Globus pallidus (tissue), 1 donor: ENCODE measurements around the gene CRISP2.
"Not testable (repeated sequence)": the region's sequence is repeated elsewhere in the genome, so short reads cannot be mapped to it uniquely, and the experiment has no call there.

Experiments
- DNase-seq: peaks from one replicate; pipeline ENCODE4 v3.0.0-alpha.2; 2015; ENCODE audit warnings: low spot score

The CRISP2 gene, protein sequence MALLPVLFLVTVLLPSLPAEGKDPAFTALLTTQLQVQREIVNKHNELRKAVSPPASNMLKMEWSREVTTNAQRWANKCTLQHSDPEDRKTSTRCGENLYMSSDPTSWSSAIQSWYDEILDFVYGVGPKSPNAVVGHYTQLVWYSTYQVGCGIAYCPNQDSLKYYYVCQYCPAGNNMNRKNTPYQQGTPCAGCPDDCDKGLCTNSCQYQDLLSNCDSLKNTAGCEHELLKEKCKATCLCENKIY

DNA sequence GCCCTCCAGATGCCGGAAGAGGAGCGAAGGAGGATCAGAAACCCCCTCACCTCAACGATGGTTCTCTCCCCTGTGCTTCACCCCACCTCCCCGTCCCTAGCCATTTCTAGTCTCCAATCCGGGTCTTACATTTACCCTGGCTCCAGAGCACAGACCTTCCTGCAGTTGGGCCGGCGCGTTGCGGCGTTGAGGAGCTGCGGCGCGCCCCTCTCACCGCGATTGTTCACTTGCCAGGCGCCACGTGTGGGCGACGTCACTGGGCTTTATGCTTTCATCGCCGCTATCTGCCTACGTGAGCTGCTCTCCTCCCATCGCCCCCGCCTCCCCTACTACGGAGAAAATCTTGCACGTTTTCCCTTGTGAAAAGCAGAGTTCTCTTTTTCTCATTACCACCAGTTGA, at the start of gene CRISP2:
CRISP2 (minus strand) TSS at position 198 of the 400 bp plus-strand sequence. CDS start 4,347 bp downstream, outside the sequence.
- no peak for DNase-seq

DNA sequence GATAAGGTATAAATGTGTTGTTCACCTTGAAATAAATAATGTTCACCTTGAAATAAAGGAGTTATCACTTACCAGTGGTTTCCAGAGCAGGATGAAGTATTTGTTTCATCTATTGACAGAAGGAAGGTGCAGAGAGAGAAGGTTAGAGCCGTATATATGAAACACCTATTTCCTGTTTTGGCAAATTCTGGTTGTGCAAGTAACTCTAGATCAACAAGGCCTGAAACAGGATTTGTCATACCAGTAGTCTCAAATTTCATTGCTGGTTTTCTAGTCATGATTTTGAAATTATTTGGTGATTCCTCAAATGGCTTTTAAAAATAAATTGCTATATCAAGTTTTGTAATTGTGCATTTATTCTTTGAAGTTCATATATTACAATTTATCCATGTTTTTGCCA, 30.9 kb upstream of the CRISP2 start, which contains the start of gene CRISP3:
CRISP3 (minus strand) TSS at position 130 of the 400 bp plus-strand sequence; CDS start at position 109, 21 bp downstream.
- DNase-seq: no peak

DNA sequence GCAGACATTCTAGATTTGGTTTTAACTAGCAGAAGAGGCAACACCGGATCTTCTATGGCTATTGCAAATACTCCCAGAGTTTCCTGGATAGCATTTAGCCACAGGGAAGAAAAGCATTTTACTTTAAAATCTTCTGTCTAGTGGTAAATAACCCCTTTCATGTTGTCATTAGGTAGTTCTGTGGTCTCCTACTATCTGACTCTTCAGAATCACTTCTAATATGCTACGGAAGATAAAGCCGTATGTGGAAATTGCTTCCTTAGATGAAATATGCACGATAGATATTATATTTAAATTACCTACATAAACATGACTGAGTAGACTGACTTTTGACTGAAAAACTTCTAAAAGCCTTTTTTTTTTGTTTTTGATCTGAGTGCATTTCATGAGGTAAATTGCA, 30.1 kb upstream of the CRISP2 start:
- DNase-seq: no peak

DNA sequence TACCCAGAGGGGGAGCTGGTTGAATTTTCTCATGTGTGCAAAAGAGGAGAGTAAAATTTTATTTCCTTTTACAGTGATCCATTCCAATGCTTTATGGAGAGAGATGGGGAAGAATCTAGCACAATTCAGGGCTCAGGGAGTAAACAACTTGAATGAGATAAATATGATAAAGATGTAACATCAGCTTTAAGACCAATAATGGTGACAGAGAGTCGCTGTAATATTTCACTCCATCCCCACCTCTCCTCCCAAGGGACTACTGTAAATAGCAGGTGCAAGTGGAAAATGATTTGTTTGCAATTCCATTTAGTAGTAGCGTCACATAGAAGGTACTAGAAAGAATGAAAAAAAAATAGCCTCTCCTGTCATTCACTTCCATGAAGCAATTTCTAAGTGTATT, 26.1 kb upstream of the CRISP2 start:
- no peak for DNase-seq

DNA sequence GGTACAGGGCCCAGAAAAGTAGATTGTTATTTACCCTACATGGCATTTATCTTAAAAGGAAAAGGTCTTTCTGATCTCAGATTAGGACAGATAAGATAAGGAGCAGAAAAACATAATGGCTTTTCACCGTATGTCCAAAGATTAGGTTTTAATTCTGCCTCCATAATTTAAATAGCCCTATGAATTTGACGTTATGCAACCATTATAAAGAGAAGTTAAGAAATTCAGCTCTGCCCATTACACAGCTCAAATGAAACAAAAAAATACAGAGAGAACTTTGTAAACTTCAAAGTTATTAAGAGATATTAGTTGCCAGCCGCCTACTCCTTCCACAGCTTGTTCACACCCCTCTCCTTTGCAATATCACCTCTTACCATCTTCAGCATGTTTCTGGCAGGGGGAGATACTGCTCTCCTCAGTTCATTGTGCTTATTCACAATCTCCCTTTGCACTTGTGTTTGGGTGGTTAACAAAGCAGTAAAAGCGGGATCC, 22.7 kb upstream of the CRISP2 start:
- DNase-seq: no peak

DNA sequence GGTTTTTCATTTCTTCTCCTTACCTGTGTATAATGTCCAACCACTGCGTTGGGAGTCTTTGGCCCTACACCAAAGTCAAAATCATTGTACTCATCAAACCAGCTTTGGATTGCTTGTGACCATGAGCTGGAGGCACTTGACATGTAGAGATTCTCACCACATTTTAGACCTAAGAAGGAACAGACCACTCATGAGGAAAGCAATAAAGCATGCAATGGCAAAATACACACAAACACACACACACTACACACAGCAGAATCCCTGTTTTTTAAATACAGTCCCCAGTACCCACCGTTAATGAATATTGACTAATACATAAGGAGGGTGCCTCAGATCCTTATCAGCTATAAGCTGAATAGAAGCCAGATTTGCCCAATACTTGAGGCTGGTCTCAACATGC, 20.3 kb upstream of the CRISP2 start:
- DNase-seq: no peak

DNA sequence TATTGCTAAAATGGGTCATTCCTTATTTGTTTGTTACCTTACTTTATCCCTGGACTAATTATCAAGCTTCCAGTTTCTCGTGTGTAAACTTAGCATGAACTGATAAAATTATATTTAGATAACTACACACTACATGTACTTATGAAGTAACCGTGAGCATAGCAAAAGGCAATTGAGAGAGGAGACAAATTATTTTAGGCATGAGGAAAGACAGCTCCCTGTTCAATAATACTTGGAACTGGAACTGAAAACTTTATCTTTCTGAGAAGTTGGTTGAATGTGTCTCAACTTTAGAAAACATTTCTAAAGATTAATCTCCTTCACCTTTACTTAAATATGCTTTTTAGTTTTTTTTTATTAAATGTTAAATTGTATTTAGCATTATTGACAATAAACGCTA, 19.4 kb upstream of the CRISP2 start:
- no peak for DNase-seq

DNA sequence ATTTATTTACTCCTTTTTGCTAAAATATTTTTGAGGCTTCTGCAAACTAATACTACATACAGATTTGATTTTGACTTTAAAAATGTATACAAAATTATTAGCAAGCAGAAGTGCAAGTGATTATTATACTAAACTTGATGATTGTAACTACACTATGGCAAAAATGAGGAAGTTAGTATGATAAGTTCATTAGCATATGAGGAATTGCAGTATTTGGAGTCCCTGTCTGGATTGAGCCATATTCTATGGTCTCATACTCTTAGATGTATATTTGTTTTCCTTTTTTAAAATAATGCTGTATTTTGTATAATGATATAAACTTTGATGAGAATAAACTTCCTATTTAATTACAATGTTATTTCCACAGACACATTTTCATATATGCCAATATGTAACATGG, 16.9 kb upstream of the CRISP2 start:
- DNase-seq: no peak

DNA sequence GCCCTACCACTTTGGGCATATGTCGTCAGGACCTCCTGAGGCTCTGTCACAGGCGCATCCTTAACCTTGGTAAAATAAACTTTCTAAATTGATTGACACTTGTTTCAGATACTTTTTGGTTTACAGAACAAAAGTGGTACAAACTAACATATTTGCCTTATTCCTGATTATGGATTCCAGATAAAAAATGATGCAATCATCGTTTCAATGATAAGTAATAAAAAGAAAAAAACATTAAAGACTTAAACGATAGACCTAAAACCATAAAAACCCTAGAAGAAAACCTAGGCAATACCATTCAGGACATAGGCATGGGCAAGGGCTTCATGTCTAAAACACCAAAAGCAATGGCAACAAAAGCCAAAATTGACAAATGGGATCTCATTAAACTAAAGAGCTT, 10.6 kb upstream of the CRISP2 start:
- not testable (repeated sequence) for DNase-seq

DNA sequence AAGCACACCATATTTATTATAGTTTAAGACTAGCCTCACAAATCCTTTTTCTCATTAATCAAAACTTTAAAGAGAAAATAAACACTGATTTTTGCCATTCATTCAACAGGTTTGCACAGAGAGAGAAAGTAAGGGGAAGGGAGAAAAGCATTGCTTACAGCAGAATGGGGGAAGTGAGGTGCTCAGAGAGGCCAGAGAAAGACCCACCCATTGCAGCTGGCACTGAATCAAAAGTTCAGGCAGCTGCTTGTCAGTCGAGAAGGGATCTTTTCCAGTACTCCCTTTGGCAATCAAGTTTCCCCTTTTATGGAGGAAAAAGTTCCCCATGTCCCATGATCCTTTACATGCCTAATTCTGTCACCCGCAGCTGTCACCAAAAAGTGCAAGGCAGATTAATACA, 8.0 kb upstream of the CRISP2 start:
- no peak for DNase-seq

DNA sequence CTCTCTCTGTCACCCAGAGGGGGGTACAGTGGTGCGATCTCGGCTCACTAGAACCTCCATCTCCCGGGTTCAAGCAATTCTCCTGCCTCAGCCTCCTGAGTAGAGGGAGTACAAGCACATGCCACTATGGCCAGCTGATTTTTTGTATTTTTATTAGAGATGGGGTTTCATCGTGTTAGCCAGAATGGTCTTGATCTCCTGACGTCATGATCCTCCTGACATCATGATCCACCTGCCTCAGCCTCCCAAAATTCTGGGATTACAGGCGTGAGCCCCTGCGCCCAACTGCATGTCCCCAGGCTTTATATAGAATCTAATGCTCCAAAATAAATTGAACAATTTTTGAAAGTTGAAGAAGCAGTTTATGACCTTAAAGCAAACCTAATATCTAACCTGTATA, 7.0 kb upstream of the CRISP2 start:
- no peak for DNase-seq

DNA sequence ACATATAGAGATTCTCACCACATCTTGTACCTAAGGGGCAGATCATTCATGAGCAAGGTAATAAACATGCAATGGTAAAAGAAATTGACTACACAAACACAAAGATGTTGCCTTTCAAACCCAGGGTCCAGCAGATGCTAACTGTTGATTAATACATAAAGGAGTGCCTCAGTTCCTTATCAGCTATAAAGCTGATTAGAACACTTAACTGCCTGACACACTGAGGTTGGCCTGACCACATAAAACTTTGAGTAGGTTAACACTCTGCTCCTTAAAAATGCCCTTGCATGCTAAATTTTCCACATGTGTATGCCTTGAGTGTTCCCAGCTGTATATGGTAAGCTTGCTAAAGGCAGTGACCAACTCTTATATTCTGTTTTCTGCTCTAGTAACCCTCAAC, 14.9 kb downstream of the CRISP2 start:
- no peak for DNase-seq

DNA sequence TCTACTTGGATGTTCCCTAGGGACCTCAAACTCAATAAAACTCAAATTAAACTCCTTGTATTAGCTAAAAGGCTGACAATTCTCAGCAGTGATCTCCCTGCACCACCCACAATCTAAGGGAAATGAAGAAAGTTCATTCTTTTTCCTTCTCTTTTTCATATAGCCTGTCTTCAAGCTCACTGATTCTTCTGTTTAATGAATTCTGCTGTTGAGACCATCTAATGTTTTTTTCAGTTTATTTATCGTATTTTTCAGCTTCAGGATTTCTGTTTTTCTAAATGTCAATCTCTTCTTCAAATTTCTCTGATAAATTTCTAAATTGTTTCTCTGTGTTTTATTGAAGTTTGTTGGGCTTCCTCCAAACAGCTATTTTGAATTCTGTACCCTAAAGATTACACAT, 19.8 kb downstream of the CRISP2 start:
- no peak for DNase-seq

DNA sequence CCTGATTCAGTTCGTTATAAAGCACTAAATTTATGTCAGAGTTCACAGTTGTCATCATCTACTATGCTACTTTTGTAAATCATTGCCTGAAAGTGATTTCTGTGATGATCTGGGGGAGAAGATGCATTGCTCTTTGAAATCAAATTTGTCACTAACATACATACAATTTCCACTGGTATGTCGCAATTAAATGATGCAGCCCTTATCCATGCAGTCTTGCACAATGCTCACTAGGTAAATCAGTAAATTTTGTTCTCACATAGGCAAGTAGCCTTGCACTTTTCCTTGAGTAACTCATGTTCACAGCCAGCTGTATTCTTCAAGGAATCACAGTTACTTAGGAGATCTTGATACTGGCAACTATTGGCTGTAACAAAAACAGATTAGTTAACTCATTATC, 20.8 kb downstream of the CRISP2 start:
- DNase-seq: no peak

DNA sequence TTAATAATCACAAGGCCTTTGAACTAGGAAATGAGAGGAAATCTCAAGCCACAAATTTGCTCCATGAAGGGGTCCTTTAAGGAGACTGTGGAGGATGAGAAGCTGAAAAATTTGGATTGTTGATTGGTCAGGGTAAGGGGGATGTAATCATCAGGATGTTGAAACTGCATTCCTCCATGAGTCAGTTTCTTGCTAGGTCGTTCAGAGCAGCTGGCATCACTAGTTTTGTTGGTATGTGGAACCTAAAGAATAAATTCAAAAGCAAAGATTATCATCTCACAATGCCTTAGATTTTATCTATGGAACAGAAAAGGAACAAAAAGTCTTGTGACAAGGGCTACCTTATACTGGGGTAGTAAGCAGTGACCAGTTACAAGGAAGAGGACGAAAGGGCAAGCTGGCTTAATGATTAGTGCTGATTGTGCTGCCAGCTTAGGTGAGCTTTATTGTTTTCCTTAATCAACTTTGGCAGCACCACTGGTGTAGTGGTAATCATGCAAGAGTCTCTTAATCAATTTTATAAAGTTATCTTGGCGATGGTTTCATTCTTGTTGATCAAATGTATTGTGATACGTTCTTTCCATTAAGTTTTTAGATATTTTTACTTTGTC, 36.6 kb downstream of the CRISP2 start:
- DNase-seq: no peak

DNA sequence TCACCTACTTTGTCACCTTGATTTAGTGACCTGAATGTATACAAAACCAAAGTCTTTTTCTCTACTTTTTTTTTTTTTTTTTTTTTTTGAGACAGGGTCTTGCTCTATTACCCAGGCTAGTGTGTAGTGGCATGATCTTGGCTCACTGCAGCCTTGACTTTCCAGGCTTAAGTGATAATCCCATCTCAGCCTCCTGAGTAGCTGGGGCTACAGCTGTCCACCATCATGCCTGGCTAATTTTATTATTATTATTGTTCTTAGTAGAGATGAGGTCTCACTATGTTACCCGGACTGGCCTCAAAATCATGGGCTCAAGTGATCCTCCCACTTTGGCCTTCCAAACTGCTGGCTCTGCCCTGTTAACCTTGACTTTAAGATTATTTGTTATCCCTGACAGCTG, 37.5 kb downstream of the CRISP2 start:
- no peak for DNase-seq

DNA sequence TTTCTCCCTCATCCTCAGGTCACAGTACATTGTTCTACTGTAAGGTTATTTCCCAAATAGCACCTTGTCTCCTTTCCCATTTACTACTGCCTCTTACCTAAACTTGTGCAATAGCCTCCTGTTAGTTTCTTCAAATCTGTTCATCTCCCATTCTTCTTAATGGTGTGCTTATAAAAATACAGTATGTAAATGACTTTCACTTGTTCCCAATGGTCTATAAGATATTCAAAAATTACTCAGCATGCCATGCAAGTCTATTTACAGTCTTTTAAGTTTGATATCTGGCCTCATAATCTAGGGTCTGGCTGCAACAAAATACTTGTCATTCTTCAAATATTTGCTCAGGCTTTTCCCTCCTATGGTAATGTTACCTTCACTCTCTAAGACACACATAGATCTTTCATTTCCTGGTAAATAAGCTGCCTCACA, 45.2 kb downstream of the CRISP2 start:
- no peak for DNase-seq

DNA sequence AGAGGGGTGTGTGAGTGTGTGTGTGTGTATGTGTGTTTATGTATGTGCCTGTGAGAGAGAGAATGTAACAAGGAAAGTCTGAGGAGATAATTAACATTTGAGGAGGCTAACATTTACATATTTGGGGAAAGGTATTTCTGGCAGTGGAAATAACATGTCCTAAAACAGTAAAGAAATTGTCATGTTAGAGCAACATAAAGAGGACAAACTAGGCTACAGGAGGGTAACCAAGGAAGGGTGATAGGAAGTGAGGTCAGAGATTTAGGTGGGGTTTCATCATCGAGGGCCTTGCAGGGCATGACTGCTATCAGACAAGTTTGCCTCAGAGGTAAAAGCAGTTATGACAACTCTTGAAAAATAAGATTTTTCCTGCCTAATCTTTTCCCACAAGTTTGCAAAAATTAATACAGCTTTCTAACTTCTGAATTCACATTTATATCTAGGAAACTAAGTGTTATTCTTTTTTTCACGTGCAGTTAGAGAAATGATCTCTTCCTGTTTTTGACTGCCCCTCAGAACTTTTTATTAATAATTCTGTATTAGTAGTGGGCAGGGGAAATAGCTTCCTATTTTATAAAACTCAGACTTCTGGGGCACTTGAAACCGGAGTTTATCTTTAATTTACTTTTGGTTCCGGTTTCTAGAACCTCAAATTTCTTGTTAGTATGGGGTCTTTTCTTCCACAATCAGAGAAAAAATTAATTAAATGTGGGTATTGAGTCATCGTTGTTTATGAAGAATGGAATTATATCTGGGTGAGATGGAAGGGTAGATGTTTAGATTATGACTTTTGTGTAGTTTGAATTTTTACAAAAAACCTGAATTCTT, 46.2 kb downstream of the CRISP2 start:
- DNase-seq: no peak

DNA sequence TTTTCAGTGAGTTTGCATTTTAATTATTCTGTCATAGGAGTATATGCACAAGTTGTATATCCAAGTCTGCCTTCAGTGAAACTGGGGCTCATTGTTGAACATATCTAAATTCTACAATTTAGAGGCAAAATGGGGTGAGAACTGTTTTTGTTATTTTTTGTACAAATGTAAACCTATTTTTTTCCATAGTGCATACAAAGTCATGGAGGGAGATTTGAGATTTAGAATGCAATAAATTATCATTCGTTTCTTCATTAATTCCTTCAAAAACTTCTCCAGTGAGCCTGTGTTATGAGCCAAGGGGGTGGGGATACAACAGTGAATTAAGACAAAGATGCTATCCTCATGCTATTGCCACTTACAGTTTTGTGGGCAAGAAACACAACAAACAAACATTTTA, 46.9 kb downstream of the CRISP2 start:
- DNase-seq: no peak

DNA sequence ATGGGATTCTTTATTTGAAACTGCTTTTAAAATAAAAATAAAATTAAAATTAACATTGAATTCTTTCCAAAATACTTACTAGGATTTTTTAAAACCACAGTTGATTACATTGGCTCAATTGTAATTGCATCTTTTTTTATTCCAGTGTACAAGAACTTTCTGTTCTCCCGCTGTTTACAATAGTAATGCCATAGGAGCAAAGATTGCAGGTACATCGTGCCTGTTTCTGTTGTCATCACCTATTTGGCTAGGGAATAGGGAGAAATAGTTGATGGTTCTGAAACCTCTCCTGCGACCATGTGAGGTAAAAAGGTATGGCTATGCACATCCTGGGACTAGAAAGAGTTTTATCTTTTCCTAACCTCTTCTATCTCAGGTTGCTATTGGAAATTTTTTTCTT, 48.5 kb downstream of the CRISP2 start:
- DNase-seq: no peak

DNA sequence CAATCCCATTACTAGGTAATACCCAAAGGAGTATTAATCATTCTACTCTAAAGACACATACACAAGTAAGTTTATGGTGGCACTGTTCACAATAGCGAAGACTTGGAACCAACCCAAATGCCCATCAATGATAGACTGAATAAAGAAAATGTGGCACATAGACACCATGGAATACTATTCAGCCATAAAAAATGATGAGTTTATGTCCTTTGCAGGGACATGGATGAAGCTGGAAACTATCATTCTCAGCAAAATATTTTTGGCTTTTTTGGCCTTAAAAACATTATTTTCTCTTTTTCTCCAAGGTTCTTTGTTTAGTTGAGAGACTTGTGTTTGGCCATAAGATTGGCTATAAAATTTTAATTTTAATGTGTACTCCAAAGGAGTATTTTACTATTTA, 49.3 kb downstream of the CRISP2 start:
- DNase-seq: not testable (repeated sequence)

DNA sequence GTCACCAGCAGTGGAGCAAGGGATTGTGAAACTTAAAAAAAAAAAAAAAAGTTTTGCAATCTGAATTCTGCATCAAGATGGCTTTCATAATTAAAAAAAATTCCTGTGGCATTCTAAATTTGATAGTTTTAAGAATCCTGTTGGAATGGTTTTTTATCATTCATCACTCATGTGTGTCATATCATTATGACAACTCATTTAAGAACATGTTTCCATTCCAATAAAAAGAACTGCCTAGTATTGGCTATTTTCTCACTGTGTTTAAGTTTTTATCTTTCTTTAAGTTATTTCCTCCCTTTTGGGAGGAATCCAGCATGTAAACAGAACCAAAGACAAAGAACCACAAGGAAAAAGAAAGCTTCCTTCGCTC, 50.5 kb downstream of the CRISP2 start:
- DNase-seq: no peak
